ENCODE measurements around the gene DHCR24. TPM values are rescaled to one million over a fixed set of nuclear protein-coding genes. Genes with fewer than 3 reads are reported as not detected.

DHCR24 gene
- total and polyA plus RNA-seq, 2 donors (not counting 3 experiments of a cell fraction or from before 2014, with no cell fraction given), result 223 to 239 TPM

DNA sequence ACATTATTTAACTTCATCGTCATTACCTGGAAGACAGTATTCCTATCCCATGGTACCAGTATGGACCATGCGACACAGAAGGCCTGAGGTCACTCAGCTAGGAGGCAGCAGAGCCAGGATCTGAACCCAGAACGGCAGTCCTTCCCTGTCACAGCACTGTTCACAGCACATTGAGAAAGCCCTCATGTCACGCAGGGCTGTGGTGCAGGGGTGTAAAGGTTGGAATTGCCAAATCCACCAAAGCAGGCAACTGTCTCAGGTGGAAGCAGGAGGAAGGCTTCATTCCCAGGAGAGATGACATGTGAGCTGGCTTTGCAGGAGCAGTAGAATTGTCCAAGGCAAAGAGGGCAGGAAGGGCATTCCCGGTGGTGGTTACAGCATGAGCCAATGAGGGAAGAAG lies 75.9 kb downstream of the DHCR24 start:
- Histone ChIP-seq H3K36me3 (ENCODE audit: control insufficient read depth in 2 of 2, extremely low read depth in 1 of 2, insufficient read depth in 2 of 2, low read length in 2 of 2) (no peaks in the 10 kb centered on the region), H3K27me3 (ENCODE audit: control insufficient read depth in 2 of 2, insufficient read depth in 2 of 2, low read length in 2 of 2) (no peaks in the 10 kb centered on the region), H3K9me3 (replicated peaks; ENCODE audit: control insufficient read depth, insufficient read depth, low read length) (no peaks in the 10 kb centered on the region), H3K27ac (ENCODE audit: insufficient read depth, low read depth, low read length) (no peak overlapping the region), H3K4me2 (ENCODE audit: insufficient read depth, low read length) (no peak overlapping the region), H2AFZ (ENCODE audit: low read depth, low read length) (no peak overlapping the region), H3K79me2 (ENCODE audit: control insufficient read depth, insufficient read depth, low read length) (no peaks in the 10 kb centered on the region), H3K9ac (replicated peaks; ENCODE audit: extremely low read depth, insufficient read depth, low read length) (no peak overlapping the region), H3K9me1 (replicated peaks; ENCODE audit: control insufficient read depth, extremely low read depth, insufficient read depth, low read length) (no peaks in the 10 kb centered on the region), H4K20me1 (replicated peaks; ENCODE audit: control insufficient read depth, extremely low read depth, insufficient read depth, low read length) (no peaks in the 10 kb centered on the region), H3K4me3 (replicated peaks in 1 of 3; ENCODE audit: insufficient read depth in 1 of 3, low read depth in 1 of 3, low read length in 3 of 3) (no peak overlapping the region), H3K4me1 (ENCODE audit: control insufficient read depth, extremely low read depth, insufficient read depth, low read length) (no peaks in the 10 kb centered on the region)
- FAIRE-seq (no peak), DNase-seq (ENCODE audit: low read depth, low spot score) (no peak)
- TF ChIP-seq MYC (IDR thresholded peaks at IDR 0.05; ENCODE audit: low read depth, low read length) (no peak), GATA2 (IDR thresholded peaks at IDR 0.05; ENCODE audit: insufficient read depth, insufficient read length, low read depth, low read length) (no peak), JUN (IDR thresholded peaks at IDR 0.05; ENCODE audit: borderline replicate concordance, insufficient read depth, insufficient read length, low read depth) (no peak), POLR2A (IDR thresholded peaks at IDR 0.05; ENCODE audit: low read depth, low read length) (no peak), CTCF (IDR thresholded peaks at IDR 0.05; ENCODE audit: extremely low read depth in 1 of 2, insufficient read depth in 1 of 2, low read depth in 1 of 2, low read length in 2 of 2) (no peak), POLR2AphosphoS5 (IDR thresholded peaks at IDR 0.05; ENCODE audit: insufficient read depth, low read depth, low read length) (no peak), MAX (IDR thresholded peaks at IDR 0.05; ENCODE audit: insufficient read depth, insufficient read length) (no peak), EZH2 (IDR thresholded peaks at IDR 0.05; ENCODE audit: borderline replicate concordance, low read depth, low read length, severe bottlenecking) (no peak), FOS (IDR thresholded peaks at IDR 0.05; ENCODE audit: borderline replicate concordance, insufficient read depth, low read length) (no peak)
- BruUV-seq (replicated peaks), result no TSS peak
- dilution Hi-C loops (cut with MboI; ENCODE audit: extremely low pct_ligation_motif_present, low sequenced_read_pairs) (no loop called here), intact Hi-C loops (cut with micrococcal nuclease) (loop anchor here (2.0 to 5.0 kb wide), 2 partner anchors 322 to 949 kb away; no protein-coding TSS in a partner anchor)
- CTCF ChIA-PET, result interaction anchor here (0.6 to 2.0 kb wide), 4 partner anchors 11 to 950 kb away, joined by 3 to 16 read pairs (median 6); no protein-coding TSS in a partner anchor
- POLR2A ChIA-PET, result no interaction called here

Measured in endothelial cell of umbilical vein (primary cell).